Measurements from ENCODE around the gene CCDC24.

Gene CCDC24

GRCh38 chr1:43991200-43991475, 261 bp upstream of the CCDC24 start:
- Histone ChIP-seq H3K27me3 (ENCODE audit: insufficient read depth, low read length) (no peaks in the 10 kb centered on the region; the same call in 1 of the 2 replicates), H3F3A (ENCODE audit: insufficient read depth, low read length) (no peaks in the 10 kb centered on the region), H2AFZ (ENCODE audit: low read length) (no peak overlapping the region), H3K9me2 (ENCODE audit: low read depth, low read length) (no peaks in the 10 kb centered on the region), H3K4me3 (ENCODE audit: low read depth, low read length, poor library complexity, severe bottlenecking) (peak overlapping the region; percentile 59), H3K9ac (ENCODE audit: low read length) (peak overlapping the region; percentile 52), H3K9me3 (ENCODE audit: low read length) (no peaks in the 10 kb centered on the region), H3K79me2 (ENCODE audit: insufficient read depth, low read length) (no peaks in the 10 kb centered on the region), H3K27ac (ENCODE audit: low read depth, low read length, poor library complexity, severe bottlenecking) (no peak overlapping the region), H3K36me3 (ENCODE audit: insufficient read depth, low read length) (no peaks in the 10 kb centered on the region), H3K4me2 (ENCODE audit: low read length) (peak overlapping the region; percentile 71), H4K20me1 (ENCODE audit: insufficient read depth, low read length) (no peaks in the 10 kb centered on the region), H3K4me1 (ENCODE audit: insufficient read depth, low read length, severe bottlenecking) (peaks cover 14% of the 10 kb centered on the region)
- TF ChIP-seq EZH2 (IDR thresholded peaks at IDR 0.05; ENCODE audit: borderline replicate concordance, low read length) (no peak), CTCF (IDR thresholded peaks at IDR 0.05; ENCODE audit: low read length) (no peak)

GRCh38 chr1:43992232-43992995, 1.0 kb downstream of the CCDC24 start:
- Histone ChIP-seq H2AFZ (ENCODE audit: low read length) (no peak overlapping the region), H4K20me1 (ENCODE audit: insufficient read depth, low read length) (no peaks in the 10 kb centered on the region), H3K4me3 (ENCODE audit: low read depth, low read length, poor library complexity, severe bottlenecking) (peak overlapping the region; percentile 59), H3K27ac (ENCODE audit: low read depth, low read length, poor library complexity, severe bottlenecking) (no peak overlapping the region), H3F3A (ENCODE audit: insufficient read depth, low read length) (no peaks in the 10 kb centered on the region), H3K4me2 (ENCODE audit: low read length) (peak overlapping the region; percentile 71), H3K79me2 (ENCODE audit: insufficient read depth, low read length) (no peaks in the 10 kb centered on the region), H3K36me3 (ENCODE audit: insufficient read depth, low read length) (no peaks in the 10 kb centered on the region), H3K27me3 (ENCODE audit: insufficient read depth, low read length) (no peaks in the 10 kb centered on the region; the same call in 1 of the 2 replicates), H3K4me1 (ENCODE audit: insufficient read depth, low read length, severe bottlenecking) (peaks cover 14% of the 10 kb centered on the region), H3K9me3 (ENCODE audit: low read length) (no peaks in the 10 kb centered on the region), H3K9ac (ENCODE audit: low read length) (peak overlapping the region; percentile 52; the same call in 1 of the 2 replicates), H3K9me2 (ENCODE audit: low read depth, low read length) (no peaks in the 10 kb centered on the region)
- TF ChIP-seq CTCF (IDR thresholded peaks at IDR 0.05; ENCODE audit: low read length) (no peak), EZH2 (IDR thresholded peaks at IDR 0.05; ENCODE audit: borderline replicate concordance, low read length) (no peak)

- no peak overlapping the region for H3K9ac ChIP-seq (ENCODE audit: low read length)
- no peak overlapping the region for H3K4me3 ChIP-seq (ENCODE audit: low read depth, low read length, poor library complexity, severe bottlenecking)
- H3K79me2 ChIP-seq (ENCODE audit: insufficient read depth, low read length) = no peaks in the 10 kb centered on the region
- H3K9me2 ChIP-seq (ENCODE audit: low read depth, low read length) = no peaks in the 10 kb centered on the region
- H3K4me1 ChIP-seq (ENCODE audit: insufficient read depth, low read length, severe bottlenecking) = peaks cover 14% of the 10 kb centered on the region
- no peaks in the 10 kb centered on the region for H3F3A ChIP-seq (ENCODE audit: insufficient read depth, low read length)
- H4K20me1 ChIP-seq (ENCODE audit: insufficient read depth, low read length) = no peaks in the 10 kb centered on the region
- TF ChIP-seq EZH2 (IDR thresholded peaks at IDR 0.05; ENCODE audit: borderline replicate concordance, low read length) (no peak), CTCF (IDR thresholded peaks at IDR 0.05; ENCODE audit: low read length) (no peak)
- no peak overlapping the region for H3K4me2 ChIP-seq (ENCODE audit: low read length)
- H3K9me3 ChIP-seq (ENCODE audit: low read length) = no peaks in the 10 kb centered on the region
- no peak overlapping the region for H2AFZ ChIP-seq (ENCODE audit: low read length)
- H3K27me3 ChIP-seq (ENCODE audit: insufficient read depth, low read length) = no peaks in the 10 kb centered on the region; the same call in 1 of the 2 replicates
- no peak overlapping the region for H3K27ac ChIP-seq (ENCODE audit: low read depth, low read length, poor library complexity, severe bottlenecking)
- H3K36me3 ChIP-seq (ENCODE audit: insufficient read depth, low read length) = no peaks in the 10 kb centered on the region
Measured at GRCh38 chr1:43993206-43993914, 2.0 kb downstream of the CCDC24 start.
